H1 (cell line): ENCODE results near the gene NMUR1. TPM values are rescaled to one million over a fixed set of nuclear protein-coding genes. Genes with fewer than 3 reads are reported as not detected.

ENCODE experiments used
- CTCF ChIA-PET: fragments of 300-600 bp; sonication (Branson Sonifier 250); formaldehyde crosslinking; loops from one replicate; lab custom pipeline; 2021; ENCODE audit not compliant: partially characterized antibody; lab: Charles Lee
- POLR2A ChIA-PET: fragments of 300-600 bp; sonication (Branson Sonifier 250); formaldehyde crosslinking; loops from one replicate; lab custom pipeline; 2021; ENCODE audit warnings: inconsistent platforms; ENCODE audit not compliant: partially characterized antibody; lab: Charles Lee
- DNase-seq, 2 experiments: peaks; one replicate each; pipeline versions ENCODE4 v3.0.0 to v3.0.0-alpha.2; 2010 to 2022; ENCODE audit warnings: low spot score in 2 of 2, low read depth in 1 of 2, mixed read lengths in 1 of 2
- FAIRE-seq: peaks from 2 replicates; lab custom pipeline; 2011; peaks lifted over from hg19 to GRCh38; lab: Jason Lieb, UNC
- H2AFZ ChIP-seq: 2 replicates; pipeline ENCODE4 v1.8.1; 2012; ENCODE audit warnings: low read length, inconsistent platforms
- H2AK5ac ChIP-seq: 2 replicates; pipeline ENCODE4 v1.6.1; 2013; ENCODE audit warnings: low read depth, low read length
- H2BK120ac ChIP-seq: replicated peaks from 2 replicates; pipeline ENCODE3; 2013; ENCODE audit warnings: low read depth, low read length, inconsistent platforms
- H2BK12ac ChIP-seq: 2 replicates; pipeline ENCODE4 v1.6.1; 2013; ENCODE audit warnings: low read depth, low read length
- H2BK15ac ChIP-seq: 2 replicates; pipeline ENCODE4 v1.6.1; 2013; ENCODE audit warnings: low read length
- H2BK20ac ChIP-seq: 2 replicates; pipeline ENCODE4 v1.6.1; 2013; ENCODE audit warnings: low read length
- H2BK5ac ChIP-seq: 2 replicates; pipeline ENCODE4 v1.6.1; 2013; ENCODE audit warnings: low read depth, low read length
- H3K14ac ChIP-seq: 2 replicates; pipeline ENCODE4 v1.6.1; 2013; ENCODE audit warnings: inconsistent platforms; ENCODE audit not compliant: insufficient read length
- H3K18ac ChIP-seq: 2 replicates; pipeline ENCODE4 v1.6.1; 2013; ENCODE audit warnings: low read length; ENCODE audit errors: extremely low read depth
- H3K23ac ChIP-seq: 2 replicates; pipeline ENCODE4 v1.6.1; 2013; ENCODE audit warnings: inconsistent platforms; ENCODE audit not compliant: insufficient read length
- H3K23me2 ChIP-seq: 2 replicates; pipeline ENCODE4 v1.6.1; 2013; ENCODE audit warnings: low read depth, low read length
- H3K27ac ChIP-seq: 2 replicates; pipeline ENCODE4 v1.6.1; 2011; ENCODE audit warnings: low read depth, low read length, inconsistent platforms
- H3K27me3 ChIP-seq, 4 experiments: replicated peaks in 1 of 4; 1 replicate in 1 of 4; 2 replicates in 3 of 4; pipeline versions ENCODE4 v1.6.1 to v1.8.1; 2011 to 2013; ENCODE audit warnings: low read length in 3 of 4, mild to moderate bottlenecking in 3 of 4, inconsistent platforms in 2 of 4, mixed read lengths in 2 of 4, moderate library complexity in 1 of 4; ENCODE audit not compliant: control insufficient read depth in 3 of 4, insufficient read depth in 3 of 4; ENCODE audit errors: extremely low read depth in 1 of 4
- H3K36me3 ChIP-seq, 4 experiments: 2 replicates each; pipeline versions ENCODE4 v1.6.1 to v1.8.1; 2011 to 2013; ENCODE audit warnings: mild to moderate bottlenecking in 4 of 4, low read length in 3 of 4, moderate library complexity in 2 of 4, control low read depth in 1 of 4, inconsistent platforms in 1 of 4; ENCODE audit not compliant: insufficient read depth in 4 of 4, control insufficient read depth in 2 of 4
- H3K4ac ChIP-seq: replicated peaks from 2 replicates; pipeline ENCODE3; 2013; ENCODE audit warnings: low read length, low read depth, mixed read lengths, inconsistent platforms; ENCODE audit not compliant: insufficient read length
- H3K4me1 ChIP-seq, 4 experiments: replicated peaks in 1 of 4; 1 replicate in 1 of 4; 2 replicates in 3 of 4; pipeline versions ENCODE4 v1.6.1 to v1.8.1; 2011 to 2013; ENCODE audit warnings: low read length in 3 of 4, inconsistent platforms in 2 of 4, mixed read lengths in 1 of 4; ENCODE audit not compliant: insufficient read depth in 4 of 4, control insufficient read depth in 3 of 4
- H3K4me2 ChIP-seq, 2 experiments: 2 replicates each; pipeline versions ENCODE4 v1.6.1 to v1.8.1; 2011 to 2013; ENCODE audit warnings: low read depth in 2 of 2, low read length in 2 of 2, control low read depth in 1 of 2, inconsistent platforms in 1 of 2, mild to moderate bottlenecking in 1 of 2; ENCODE audit not compliant: insufficient read depth in 1 of 2
- H3K4me3 ChIP-seq, 4 experiments: fragments of 200-600, 300-600 bp in 1 of 4; sonication (generic), shearing (Covaris generic), sonication (Bioruptor Twin) in 1 of 4; 2 replicates each; pipeline versions ENCODE4 v1.5.1 to v1.8.1; 2011 to 2016; ENCODE audit warnings: low read length in 4 of 4, low read depth in 3 of 4, control low read depth in 2 of 4, inconsistent platforms in 2 of 4, mild to moderate bottlenecking in 2 of 4, mixed read lengths in 1 of 4, moderate library complexity in 1 of 4; ENCODE audit not compliant: insufficient read depth in 2 of 4; ENCODE audit errors: extremely low read depth in 1 of 4
- H3K56ac ChIP-seq: replicated peaks from 2 replicates; pipeline ENCODE3; 2013; ENCODE audit warnings: low read depth, mild to moderate bottlenecking, mixed read lengths, low read length, inconsistent platforms; ENCODE audit not compliant: insufficient read length
- H3K79me1 ChIP-seq: 2 replicates; pipeline ENCODE4 v1.6.1; 2013; ENCODE audit warnings: low read depth, low read length, control low read depth
- H3K79me2 ChIP-seq, 2 experiments: 2 replicates each; pipeline versions ENCODE4 v1.6.1 to v1.8.1; 2012 to 2013; ENCODE audit warnings: low read length in 2 of 2, mild to moderate bottlenecking in 2 of 2, inconsistent platforms in 1 of 2; ENCODE audit not compliant: insufficient read depth in 2 of 2, control insufficient read depth in 1 of 2
- H3K9ac ChIP-seq, 4 experiments: replicated peaks in 1 of 4; 1 replicate in 1 of 4; 2 replicates in 3 of 4; pipeline versions ENCODE4 v1.6.1 to v1.8.1; 2011 to 2013; ENCODE audit warnings: low read depth in 3 of 4, low read length in 3 of 4, control low read depth in 2 of 4, mild to moderate bottlenecking in 2 of 4, moderate library complexity in 2 of 4, inconsistent platforms in 1 of 4; ENCODE audit errors: extremely low read depth in 1 of 4
- H3K9me3 ChIP-seq, 2 experiments: 2 replicates each; pipeline versions ENCODE4 v1.6.1 to v1.8.1; 2012 to 2013; ENCODE audit warnings: mild to moderate bottlenecking in 2 of 2, moderate library complexity in 2 of 2, control low read depth in 1 of 2, inconsistent platforms in 1 of 2, low read depth in 1 of 2, low read length in 1 of 2, mixed read lengths in 1 of 2; ENCODE audit not compliant: insufficient read depth in 2 of 2
- H4K20me1 ChIP-seq, 2 experiments: replicated peaks in 1 of 2; 2 replicates each; pipeline versions ENCODE3 to v1.8.1; 2011 to 2013; ENCODE audit warnings: inconsistent platforms in 2 of 2, low read length in 2 of 2, mild to moderate bottlenecking in 1 of 2; ENCODE audit not compliant: insufficient read depth in 2 of 2, control insufficient read depth in 1 of 2
- H4K5ac ChIP-seq: 2 replicates; pipeline ENCODE4 v1.6.1; 2013; ENCODE audit warnings: low read length, low read depth, mixed read lengths, inconsistent platforms; ENCODE audit not compliant: insufficient read length
- H4K8ac ChIP-seq: 2 replicates; pipeline ENCODE4 v1.8.0; 2013; ENCODE audit warnings: mild to moderate bottlenecking, moderate library complexity, low read length, inconsistent platforms; ENCODE audit not compliant: insufficient read depth; ENCODE audit errors: extremely low read depth
- H4K91ac ChIP-seq: replicated peaks from 2 replicates; pipeline ENCODE3; 2013; ENCODE audit warnings: low read length, mixed read lengths, inconsistent platforms; ENCODE audit not compliant: insufficient read length
- CBX5 ChIP-seq: fragments of 300-800, 300-1000 bp; sonication (generic); IDR thresholded peaks from 2 replicates; pipeline ENCODE4 v1.7.1; 2016; ENCODE audit warnings: antibody characterized with exemption, low read length, low read depth
- CREB1 ChIP-seq: IDR thresholded peaks from 2 replicates; pipeline ENCODE4 v1.6.1; 2012; ENCODE audit warnings: inconsistent platforms
- HDAC2 ChIP-seq, 2 experiments: fragments of 300-600 bp in 1 of 2; sonication (generic) in 1 of 2; IDR thresholded peaks; 2 replicates each; pipeline ENCODE4 v1.6.1; 2011 to 2012; ENCODE audit warnings: low read depth in 2 of 2, low read length in 2 of 2, mild to moderate bottlenecking in 2 of 2, moderate library complexity in 2 of 2, borderline replicate concordance in 1 of 2, inconsistent platforms in 1 of 2
- JUN ChIP-seq: IDR thresholded peaks from 2 replicates; pipeline ENCODE4 v1.6.1; 2011; ENCODE audit warnings: low read depth, mild to moderate bottlenecking, improper control_type of control experiment, low read length
- RAD21 ChIP-seq, 2 experiments: IDR thresholded peaks in 1 of 2; conservative IDR thresholded peaks in 1 of 2; 2 replicates each; pipeline ENCODE4 v1.6.1; 2011; ENCODE audit warnings: low read depth in 2 of 2, low read length in 2 of 2, improper control_type of control experiment in 1 of 2, inconsistent platforms in 1 of 2, mild to moderate bottlenecking in 1 of 2, moderate library complexity in 1 of 2
- RBBP5 ChIP-seq: IDR thresholded peaks from 2 replicates; pipeline ENCODE4 v1.7.1; 2012; ENCODE audit warnings: low read depth, mild to moderate bottlenecking, inconsistent platforms, low read length, moderate library complexity, borderline replicate concordance
- RFX5 ChIP-seq: IDR thresholded peaks from 2 replicates; pipeline ENCODE4 v1.6.1; 2011; ENCODE audit warnings: low read depth, low read length, improper control_type of control experiment, borderline replicate concordance
- WGBS, 2 experiments: shearing (Covaris generic) in 1 of 2; methylation state at CpG; one replicate each; pipeline versions ENCODE4 v1.1.6 to v1.1.7; 2013 to 2015; ENCODE audit warnings: low lambda C conversion rate in 2 of 2, mixed read lengths in 2 of 2, inconsistent platforms in 1 of 2, low coverage in 1 of 2, missing lambda C conversion rate in 1 of 2; ENCODE audit not compliant: insufficient replicate concordance in 2 of 2, insufficient coverage in 1 of 2, insufficient read length in 1 of 2; ENCODE audit errors: extremely low coverage in 1 of 2, missing lambda C conversion rate in 1 of 2; 5-methylcytosine and 5-hydroxymethylcytosine counted together
- polyA plus RNA-seq, 7 experiments: library from polyadenylated mRNA; depleted of rRNA in 3 of 7; stranded (reverse) in 5 of 7; unstranded in 2 of 7; fragments of >200 nt in 5 of 7; fragments of 200-250 nt in 2 of 7; gene quantifications; 1 replicate in 5 of 7; 2 replicates in 1 of 7; 4 replicates in 1 of 7; pipeline versions ENCODE4 v1.2.1 to v1.2.3, GENCODE V29; 2011 to 2013; ENCODE audit warnings: missing spikeins in 2 of 7, mixed read lengths in 2 of 7
- total RNA-seq: library from RNA; stranded (reverse); fragmentation: NEBNext Ultra II Directional; extraction: Animal tissue kit (Norgen Biotek cat#: 25700); gene quantifications from 2 replicates; pipeline ENCODE4 v1.2.1, GENCODE V29; 2021
- TF ChIP-seq, protein P1 (sequence below): IDR thresholded peaks from 2 replicates; pipeline ENCODE4 v1.6.1; 2011; ENCODE audit warnings: low read length, improper control_type of control experiment
- TF ChIP-seq, protein P2 (sequence below), 3 experiments: IDR thresholded peaks; 1 replicate in 2 of 3; 2 replicates in 1 of 3; pipeline versions ENCODE4 v1.5.1 to v1.6.1; 2011; ENCODE audit warnings: low read length in 3 of 3, mild to moderate bottlenecking in 3 of 3, inconsistent platforms in 2 of 3, low read depth in 1 of 3, moderate library complexity in 1 of 3; ENCODE audit not compliant: insufficient read depth in 1 of 3; ENCODE audit errors: control extremely low read depth in 1 of 3

The NMUR1 gene
- total and polyA plus RNA-seq, 2 of the 8 experiments (the other 6 are each of a cell fraction or from before 2014, with no cell fraction given): 0.56 to 1.5 TPM

- CTCF ChIA-PET: interaction anchor here (0.7 to 8.0 kb wide), 5 partner anchors 8 to 213 kb away, joined by 3 to 94 read pairs (median 6); partner anchors contain the start of gene NCL
- 88% methylated on average over 9 of the region's 9 CpGs; no CpG with 5 or more reads in 1 of the 2 experiments for WGBS, 2 experiments
- TF ChIP-seq CREB1: no peak
- TF ChIP-seq RAD21 (IDR thresholded peaks at IDR 0.05 in 1 of 2, conservative IDR thresholded peaks at IDR 0.05 in 1 of 2; ENCODE audit: low read depth in 2 of 2, low read length in 2 of 2): no peak
- TF ChIP-seq, protein P1, sequence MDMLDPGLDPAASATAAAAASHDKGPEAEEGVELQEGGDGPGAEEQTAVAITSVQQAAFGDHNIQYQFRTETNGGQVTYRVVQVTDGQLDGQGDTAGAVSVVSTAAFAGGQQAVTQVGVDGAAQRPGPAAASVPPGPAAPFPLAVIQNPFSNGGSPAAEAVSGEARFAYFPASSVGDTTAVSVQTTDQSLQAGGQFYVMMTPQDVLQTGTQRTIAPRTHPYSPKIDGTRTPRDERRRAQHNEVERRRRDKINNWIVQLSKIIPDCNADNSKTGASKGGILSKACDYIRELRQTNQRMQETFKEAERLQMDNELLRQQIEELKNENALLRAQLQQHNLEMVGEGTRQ: no peak
- TF ChIP-seq, protein P2, sequence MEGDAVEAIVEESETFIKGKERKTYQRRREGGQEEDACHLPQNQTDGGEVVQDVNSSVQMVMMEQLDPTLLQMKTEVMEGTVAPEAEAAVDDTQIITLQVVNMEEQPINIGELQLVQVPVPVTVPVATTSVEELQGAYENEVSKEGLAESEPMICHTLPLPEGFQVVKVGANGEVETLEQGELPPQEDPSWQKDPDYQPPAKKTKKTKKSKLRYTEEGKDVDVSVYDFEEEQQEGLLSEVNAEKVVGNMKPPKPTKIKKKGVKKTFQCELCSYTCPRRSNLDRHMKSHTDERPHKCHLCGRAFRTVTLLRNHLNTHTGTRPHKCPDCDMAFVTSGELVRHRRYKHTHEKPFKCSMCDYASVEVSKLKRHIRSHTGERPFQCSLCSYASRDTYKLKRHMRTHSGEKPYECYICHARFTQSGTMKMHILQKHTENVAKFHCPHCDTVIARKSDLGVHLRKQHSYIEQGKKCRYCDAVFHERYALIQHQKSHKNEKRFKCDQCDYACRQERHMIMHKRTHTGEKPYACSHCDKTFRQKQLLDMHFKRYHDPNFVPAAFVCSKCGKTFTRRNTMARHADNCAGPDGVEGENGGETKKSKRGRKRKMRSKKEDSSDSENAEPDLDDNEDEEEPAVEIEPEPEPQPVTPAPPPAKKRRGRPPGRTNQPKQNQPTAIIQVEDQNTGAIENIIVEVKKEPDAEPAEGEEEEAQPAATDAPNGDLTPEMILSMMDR (IDR thresholded peaks at IDR 0.05; ENCODE audit: control extremely low read depth in 1 of 3, insufficient read depth in 1 of 3, low read depth in 1 of 3, low read length in 3 of 3): no peak
- no peak for TF ChIP-seq RBBP5
- TF ChIP-seq RFX5: no peak
- TF ChIP-seq JUN: no peak
- no peak for TF ChIP-seq HDAC2 (IDR thresholded peaks at IDR 0.05; ENCODE audit: borderline replicate concordance in 1 of 2, low read depth in 2 of 2, low read length in 2 of 2)
- no peak for TF ChIP-seq CBX5
Observed at GRCh38 chr2:231479455-231479854, 50.8 kb downstream of the NMUR1 start.

More at GRCh38 chr2:231479455-231479854, 50.8 kb downstream of the NMUR1 start:
- no peak overlapping the region for H3K18ac ChIP-seq
- no peaks in the 10 kb centered on the region; a peak in 1 of 8 replicates for H3K36me3 ChIP-seq
- no peaks in the 10 kb centered on the region for H4K20me1 ChIP-seq
- H3K23me2 ChIP-seq: no peaks in the 10 kb centered on the region
- H4K5ac ChIP-seq: no peak overlapping the region
- no peaks in the 10 kb centered on the region for H3K9me3 ChIP-seq
- H3K4me2 ChIP-seq: no peak overlapping the region
- H3K9ac ChIP-seq: no peak overlapping the region
- no peak overlapping the region for H2BK15ac ChIP-seq
- H3K4ac ChIP-seq: no peak overlapping the region
- H3K4me1 ChIP-seq: peaks cover 0 to 2% (median 0%) of the 10 kb centered on the region in 4 experiments; a peak in 1 of 7 replicates
- POLR2A ChIA-PET: interaction anchor here (0.7 to 18.4 kb wide), 5 partner anchors 16 to 118 kb away, joined by 4 to 364 read pairs (median 6); partner anchors contain the start of gene NCL
- no peak overlapping the region for H2BK20ac ChIP-seq
- no peak overlapping the region for H3K14ac ChIP-seq
- H2BK120ac ChIP-seq: no peak overlapping the region
- no peak overlapping the region for H3K23ac ChIP-seq
- no peak overlapping the region for H3K56ac ChIP-seq
- no peak overlapping the region for H4K8ac ChIP-seq
- H3K27me3 ChIP-seq: no peaks in the 10 kb centered on the region
- H3K79me1 ChIP-seq: no peaks in the 10 kb centered on the region
- H2AK5ac ChIP-seq: no peak overlapping the region
- H3K79me2 ChIP-seq: no peaks in the 10 kb centered on the region
- no peak overlapping the region for H2AFZ ChIP-seq
- H2BK12ac ChIP-seq: no peak overlapping the region
- no peak for FAIRE-seq
- DNase-seq: no peak
- no peak overlapping the region for H2BK5ac ChIP-seq
- no peak overlapping the region for H4K91ac ChIP-seq
- H3K27ac ChIP-seq: no peak overlapping the region
- no peak overlapping the region for H3K4me3 ChIP-seq
